WTC11 (cell line): ENCODE data around the gene FRMD4A. TPM values are rescaled to one million over a fixed set of nuclear protein-coding genes. Genes with fewer than 3 reads are reported as not detected.

Experiments
- ATAC-seq: fragments of 200-7000 bp; cut with Tn5 transposase; 2 replicates; pipeline ENCODE4 v1.10.0; 2021; ENCODE audit warnings: mild to moderate bottlenecking, moderate library complexity
- CTCF ChIA-PET: fragments of 300-600 bp; sonication (Branson Sonifier 250); formaldehyde crosslinking; loops from one replicate; lab custom pipeline; 2021; ENCODE audit warnings: antibody characterized with exemption; lab: Charles Lee
- POLR2A ChIA-PET: fragments of 350-600 bp; sonication (Branson Sonifier 250); formaldehyde crosslinking; loops from one replicate; lab custom pipeline; 2021; ENCODE audit warnings: antibody characterized with exemption; lab: Charles Lee
- DNase-seq: peaks from one replicate; pipeline ENCODE4 v3.0.0; 2021; ENCODE audit warnings: low spot score
- H3K27ac Mint-ChIP-seq: 2 replicates; pipeline ENCODE4 v1.8.0; 2021; ENCODE audit warnings: mixed read lengths
- H3K27me3 Mint-ChIP-seq: 2 replicates; pipeline ENCODE4 v1.8.0; 2021; ENCODE audit warnings: low read depth, mild to moderate bottlenecking, moderate library complexity, mixed read lengths
- H3K36me3 Mint-ChIP-seq: 2 replicates; pipeline ENCODE4 v1.8.0; 2021; ENCODE audit warnings: mixed read lengths
- H3K4me1 Mint-ChIP-seq: 2 replicates; pipeline ENCODE4 v1.8.0; 2022; ENCODE audit warnings: mixed read lengths
- H3K4me3 Mint-ChIP-seq: 2 replicates; pipeline ENCODE4 v1.8.0; 2021; ENCODE audit warnings: mild to moderate bottlenecking, moderate library complexity, mixed read lengths
- H3K9me3 Mint-ChIP-seq: 2 replicates; pipeline ENCODE4 v1.8.0; 2021; ENCODE audit warnings: mixed read lengths
- AR ChIP-seq: fragments of 250-450 bp; sonication (Bioruptor Pico); IDR thresholded peaks from 2 replicates; pipeline ENCODE4 v1.9.0; 2021; ENCODE audit warnings: mild to moderate bottlenecking
- E2F1 ChIP-seq: sonication (generic); formaldehyde crosslinking; IDR thresholded peaks from 2 replicates; pipeline ENCODE4 v1.8.0; 2022; ENCODE audit warnings: mild to moderate bottlenecking, missing genetic modification reagents
- ESRRA ChIP-seq: sonication (generic); formaldehyde crosslinking; IDR thresholded peaks from 2 replicates; pipeline ENCODE4 v1.8.1; 2022; ENCODE audit warnings: mild to moderate bottlenecking, missing genetic modification reagents, borderline replicate concordance
- FOXJ3 ChIP-seq: sonication (generic); formaldehyde crosslinking; IDR thresholded peaks from 2 replicates; pipeline ENCODE4 v1.9.0; 2021; ENCODE audit warnings: missing genetic modification reagents, mild to moderate bottlenecking, borderline replicate concordance
- FOXP1 ChIP-seq: sonication (generic); formaldehyde crosslinking; IDR thresholded peaks from 2 replicates; pipeline ENCODE4 v1.8.0; 2022; ENCODE audit warnings: missing genetic modification reagents, mild to moderate bottlenecking, moderate library complexity, borderline replicate concordance
- IRF1 ChIP-seq: sonication (generic); formaldehyde crosslinking; IDR thresholded peaks from 2 replicates; pipeline ENCODE4 v1.8.0; 2023; ENCODE audit warnings: missing genetic modification reagents
- JAZF1 ChIP-seq: fragments of 250-450 bp; sonication (Bioruptor Pico); IDR thresholded peaks from 2 replicates; pipeline ENCODE4 v1.9.0; 2021; ENCODE audit warnings: moderate library complexity, mild to moderate bottlenecking, inconsistent platforms
- NR1H2 ChIP-seq: sonication (generic); formaldehyde crosslinking; IDR thresholded peaks from 2 replicates; pipeline ENCODE4 v1.9.0; 2021; ENCODE audit warnings: mild to moderate bottlenecking, moderate library complexity, missing genetic modification reagents
- NR3C1 ChIP-seq: sonication (generic); formaldehyde crosslinking; conservative IDR thresholded peaks from 2 replicates; pipeline ENCODE4 v1.8.1; 2023; ENCODE audit warnings: low read depth, mild to moderate bottlenecking, missing genetic modification reagents
- RORB ChIP-seq: fragments of 250-450 bp; sonication (Bioruptor Pico); IDR thresholded peaks from 2 replicates; pipeline ENCODE4 v1.9.0; 2021; ENCODE audit warnings: mild to moderate bottlenecking
- ZNF121 ChIP-seq: sonication (generic); formaldehyde crosslinking; IDR thresholded peaks from 2 replicates; pipeline ENCODE4 v1.8.0; 2023; ENCODE audit warnings: missing genetic modification reagents
- ZNF532 ChIP-seq: fragments of 250-450 bp; sonication (Bioruptor Pico); IDR thresholded peaks from 2 replicates; pipeline ENCODE4 v1.9.0; 2021; ENCODE audit warnings: mild to moderate bottlenecking, borderline replicate concordance
- total RNA-seq: library from RNA; stranded (reverse); gene quantifications from 3 replicates; pipeline ENCODE4 v1.2.3, GENCODE V29; 2021
- TF ChIP-seq, protein P1 (sequence below): fragments of 200-600 bp; IDR thresholded peaks from 2 replicates; pipeline ENCODE4 v1.8.0; 2022; ENCODE audit warnings: antibody characterized with exemption
- TF ChIP-seq, protein P2 (sequence below): fragments of 250-450 bp; sonication (Bioruptor Pico); IDR thresholded peaks from 2 replicates; pipeline ENCODE4 v1.9.0; 2021; ENCODE audit warnings: mild to moderate bottlenecking
- TF ChIP-seq, protein P3 (sequence below): fragments of 250-450 bp; sonication (Bioruptor Pico); IDR thresholded peaks from 2 replicates; pipeline ENCODE4 v1.9.0; 2021; ENCODE audit warnings: moderate library complexity, mild to moderate bottlenecking, inconsistent platforms, borderline replicate concordance

Gene FRMD4A
- total RNA-seq, 1 experiment from 2014 or later = 35.5 TPM

- no peaks in the 10 kb centered on the region for H3K9me3 Mint-ChIP-seq
- ATAC-seq = no peak
- H3K4me1 Mint-ChIP-seq = peaks cover 41% of the 10 kb centered on the region
- no peaks in the 10 kb centered on the region for H3K27me3 Mint-ChIP-seq
- H3K27ac Mint-ChIP-seq = no peak overlapping the region
- ChIA-PET CTCF (interaction anchor here (0.6 to 1.4 kb wide), 7 partner anchors 9 to 192 kb away, joined by 3 to 5 read pairs (median 3); partner anchors contain the start of gene PRPF18), POLR2A (interaction anchor here (0.6 kb wide), 2 partner anchors 174 to 1546 kb away, joined by 3 to 5 read pairs; no protein-coding TSS in a partner anchor)
- H3K36me3 Mint-ChIP-seq = peaks cover 25% of the 10 kb centered on the region
- H3K4me3 Mint-ChIP-seq = no peak overlapping the region
- DNase-seq = no peak
- TF ChIP-seq, protein P1, sequence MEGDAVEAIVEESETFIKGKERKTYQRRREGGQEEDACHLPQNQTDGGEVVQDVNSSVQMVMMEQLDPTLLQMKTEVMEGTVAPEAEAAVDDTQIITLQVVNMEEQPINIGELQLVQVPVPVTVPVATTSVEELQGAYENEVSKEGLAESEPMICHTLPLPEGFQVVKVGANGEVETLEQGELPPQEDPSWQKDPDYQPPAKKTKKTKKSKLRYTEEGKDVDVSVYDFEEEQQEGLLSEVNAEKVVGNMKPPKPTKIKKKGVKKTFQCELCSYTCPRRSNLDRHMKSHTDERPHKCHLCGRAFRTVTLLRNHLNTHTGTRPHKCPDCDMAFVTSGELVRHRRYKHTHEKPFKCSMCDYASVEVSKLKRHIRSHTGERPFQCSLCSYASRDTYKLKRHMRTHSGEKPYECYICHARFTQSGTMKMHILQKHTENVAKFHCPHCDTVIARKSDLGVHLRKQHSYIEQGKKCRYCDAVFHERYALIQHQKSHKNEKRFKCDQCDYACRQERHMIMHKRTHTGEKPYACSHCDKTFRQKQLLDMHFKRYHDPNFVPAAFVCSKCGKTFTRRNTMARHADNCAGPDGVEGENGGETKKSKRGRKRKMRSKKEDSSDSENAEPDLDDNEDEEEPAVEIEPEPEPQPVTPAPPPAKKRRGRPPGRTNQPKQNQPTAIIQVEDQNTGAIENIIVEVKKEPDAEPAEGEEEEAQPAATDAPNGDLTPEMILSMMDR = no peak
- TF ChIP-seq AR (CRISPR knock-in tag) (no peak), ZNF121 (CRISPR knock-in tag) (no peak), FOXJ3 (no peak), NR3C1 (no peak), NR1H2 (CRISPR knock-in tag) (no peak), IRF1 (CRISPR knock-in tag) (no peak), FOXP1 (no peak), JAZF1 (CRISPR knock-in tag) (no peak), RORB (CRISPR knock-in tag) (no peak), ZNF532 (CRISPR knock-in tag) (no peak), E2F1 (CRISPR knock-in tag) (no peak), ESRRA (CRISPR knock-in tag) (no peak)
- TF ChIP-seq, protein P2, sequence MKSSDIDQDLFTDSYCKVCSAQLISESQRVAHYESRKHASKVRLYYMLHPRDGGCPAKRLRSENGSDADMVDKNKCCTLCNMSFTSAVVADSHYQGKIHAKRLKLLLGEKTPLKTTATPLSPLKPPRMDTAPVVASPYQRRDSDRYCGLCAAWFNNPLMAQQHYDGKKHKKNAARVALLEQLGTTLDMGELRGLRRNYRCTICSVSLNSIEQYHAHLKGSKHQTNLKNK (CRISPR knock-in tag) = no peak
- TF ChIP-seq, protein P3, sequence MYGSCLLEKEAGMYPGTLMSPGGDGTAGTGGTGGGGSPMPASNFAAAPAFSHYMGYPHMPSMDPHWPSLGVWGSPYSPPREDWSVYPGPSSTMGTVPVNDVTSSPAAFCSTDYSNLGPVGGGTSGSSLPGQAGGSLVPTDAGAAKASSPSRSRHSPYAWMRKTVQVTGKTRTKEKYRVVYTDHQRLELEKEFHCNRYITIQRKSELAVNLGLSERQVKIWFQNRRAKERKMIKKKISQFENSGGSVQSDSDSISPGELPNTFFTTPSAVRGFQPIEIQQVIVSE (CRISPR knock-in tag) = no peak
- TF ChIP-seq, all 79 proteins: peak for 0
These were observed 717.9 kb downstream of the FRMD4A start for GRCh38 chr10:13612654-13613373.
